Measurements from ENCODE around the gene METTL25B.

- no peak for TF ChIP-seq CTCF (IDR thresholded peaks at IDR 0.05; ENCODE audit: poor library complexity, severe bottlenecking)
- TF ChIP-seq REST (IDR thresholded peaks at IDR 0.05; ENCODE audit: borderline replicate concordance), result no peak
- no peak for TF ChIP-seq EP300 (conservative IDR thresholded peaks at IDR 0.05; ENCODE audit: poor library complexity, severe bottlenecking)
- no peak for TF ChIP-seq EZH2 (IDR thresholded peaks at IDR 0.05; ENCODE audit: borderline replicate concordance, insufficient read depth, low read length, poor library complexity, severe bottlenecking)
- no peak for TF ChIP-seq POLR2AphosphoS5 (IDR thresholded peaks at IDR 0.05)
- no peak for TF ChIP-seq RAD21 (conservative IDR thresholded peaks at IDR 0.05)
These were observed 37.6 kb upstream of the METTL25B start for GRCh38 chr1:156690675-156691036.
